CD4-positive, CD25-positive, alpha-beta regulatory T cell (primary cell): ENCODE results near the gene SUMF2. TPM values are rescaled to one million over a fixed set of nuclear protein-coding genes. Genes with fewer than 3 reads are reported as not detected.
"Not testable (repeated sequence)": the region's sequence is repeated elsewhere in the genome, so short reads cannot be mapped to it uniquely, and the experiment has no call there.

Experiments used
- ATAC-seq, 2 donors: fragments of 150-1000 bp; cut with Tn5 transposase; one replicate each; pipeline ENCODE4 v1.10.0; 2021; ENCODE audit warnings: low read depth in 2 of 2, moderate number of reproducible peaks in 2 of 2, moderate library complexity in 1 of 2
- DNase-seq, 3 donors: peaks; one replicate each; pipeline versions ENCODE4 v3.0.0 to v3.0.0-alpha.2; 2012 to 2022; ENCODE audit warnings: mixed read lengths in 1 of 3
- H3K27ac ChIP-seq: one replicate; pipeline ENCODE4 v1.7.0; 2013; ENCODE audit warnings: mild to moderate bottlenecking, low read length; ENCODE audit not compliant: insufficient read depth, poor library complexity, severe bottlenecking
- H3K27me3 ChIP-seq: one replicate; pipeline ENCODE4 v1.7.0; 2013; ENCODE audit warnings: low read length; ENCODE audit not compliant: control insufficient read depth, insufficient read depth
- H3K36me3 ChIP-seq: one replicate; pipeline ENCODE4 v1.7.0; 2013; ENCODE audit warnings: mild to moderate bottlenecking, low read length, moderate library complexity; ENCODE audit not compliant: control insufficient read depth, insufficient read depth
- H3K4me1 ChIP-seq: 2 replicates; pipeline ENCODE4 v1.7.0; 2013; ENCODE audit warnings: mild to moderate bottlenecking, low read length; ENCODE audit not compliant: insufficient read depth, control insufficient read depth, poor library complexity, severe bottlenecking
- H3K4me3 ChIP-seq: one replicate; pipeline ENCODE4 v1.7.0; 2013; ENCODE audit warnings: low read depth, mild to moderate bottlenecking, low read length, moderate library complexity
- H3K9me3 ChIP-seq, 2 experiments: 1 replicate in 1 of 2; 2 replicates in 1 of 2; pipeline ENCODE4 v1.7.0; 2013; ENCODE audit warnings: low read length in 2 of 2, mild to moderate bottlenecking in 1 of 2, moderate library complexity in 1 of 2; ENCODE audit not compliant: control insufficient read depth in 2 of 2
- H3K27ac Mint-ChIP-seq, 3 donors: one replicate each; pipeline ENCODE4 v1.8.0; 2020 to 2022; ENCODE audit warnings: mild to moderate bottlenecking in 3 of 3, mixed read lengths in 3 of 3, moderate library complexity in 2 of 3
- H3K27me3 Mint-ChIP-seq: one replicate; pipeline ENCODE4 v1.8.0; 2022; ENCODE audit warnings: mild to moderate bottlenecking, mixed read lengths
- H3K36me3 Mint-ChIP-seq: one replicate; pipeline ENCODE4 v1.8.0; 2020; ENCODE audit warnings: mixed read lengths
- H3K4me1 Mint-ChIP-seq, 4 donors: one replicate each; pipeline ENCODE4 v1.8.0; 2020 to 2022; ENCODE audit warnings: mixed read lengths in 4 of 4, mild to moderate bottlenecking in 1 of 4
- H3K4me3 Mint-ChIP-seq, 4 donors: one replicate each; pipeline ENCODE4 v1.8.0; 2020 to 2022; ENCODE audit warnings: mild to moderate bottlenecking in 4 of 4, mixed read lengths in 4 of 4, moderate library complexity in 3 of 4
- H3K9me3 Mint-ChIP-seq, 7 donors: one replicate each; pipeline ENCODE4 v1.8.0; 2020 to 2022; ENCODE audit warnings: mixed read lengths in 7 of 7, mild to moderate bottlenecking in 3 of 7, moderate library complexity in 2 of 7
- polyA plus RNA-seq, 4 donors: library from polyadenylated mRNA; unstranded; fragments of 300-500 nt; fragmentation: Illumina TruSeq; gene quantifications; one replicate each; pipeline ENCODE4 v1.2.3, GENCODE V29; 2021
- total RNA-seq: library from RNA; stranded (reverse); gene quantifications from one replicate; pipeline ENCODE4 v1.2.3, GENCODE V29; 2022

Gene SUMF2
- total and polyA plus RNA-seq, 5 donors from 2014 or later = 114 to 205 (median 182) TPM

DNA sequence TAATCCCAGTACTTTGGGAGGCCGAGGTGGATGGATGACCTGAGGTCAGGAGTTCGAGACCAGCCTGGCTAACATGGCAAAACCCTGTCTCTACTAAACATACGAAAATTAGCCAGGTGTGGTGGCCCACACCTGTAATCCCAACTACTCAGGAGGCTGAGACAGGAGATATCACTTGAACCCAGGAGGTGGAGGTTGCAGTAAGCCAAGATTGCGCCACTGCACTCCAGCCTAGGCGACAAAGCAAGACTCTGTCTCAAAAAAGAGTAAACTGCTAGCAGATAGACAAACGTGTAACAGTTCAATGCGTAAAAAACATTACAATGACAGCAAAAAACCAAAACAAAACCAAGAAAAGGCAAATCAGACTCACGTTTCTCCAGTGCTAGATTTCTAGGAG is 32.5 kb upstream of the SUMF2 start:
- H3K27me3 Mint-ChIP-seq, H3K9me3 Mint-ChIP-seq, ATAC-seq, H3K27me3 ChIP-seq, H3K9me3 ChIP-seq, H3K36me3 ChIP-seq, H3K36me3 Mint-ChIP-seq, H3K4me3 ChIP-seq, H3K27ac ChIP-seq, H3K4me1 ChIP-seq, DNase-seq: not testable (repeated sequence)
- peaks cover 6 to 13% (median 10%) of the 10 kb centered on the region in 4 donors for H3K4me1 Mint-ChIP-seq
- H3K4me3 Mint-ChIP-seq = peak overlapping the region in 1 of 4 donors; percentile 61
- H3K27ac Mint-ChIP-seq = peak overlapping the region in 1 of 3 donors; percentile 44

DNA sequence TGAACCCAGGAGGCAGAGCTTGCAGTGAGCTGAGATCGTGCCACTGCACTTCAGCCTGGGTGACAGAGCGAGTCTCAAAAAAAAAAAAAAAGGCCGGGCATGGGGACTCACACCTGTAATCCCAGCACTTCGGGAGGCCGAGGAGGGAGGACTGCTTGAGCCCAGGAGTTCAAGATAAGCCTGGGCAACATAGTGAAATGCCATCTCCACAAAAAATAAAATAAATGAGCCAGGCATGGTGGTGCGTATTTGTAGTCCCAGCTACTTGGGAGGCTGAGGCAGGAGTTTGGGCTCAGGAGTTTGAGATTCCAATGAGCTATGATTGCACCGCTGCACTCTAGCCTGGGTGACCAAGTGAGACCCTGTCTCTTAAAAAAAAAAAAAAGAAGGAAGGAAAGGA is 31.5 kb upstream of the SUMF2 start:
- ATAC-seq, H3K9me3 ChIP-seq, H3K4me3 ChIP-seq, H3K27me3 ChIP-seq, H3K27me3 Mint-ChIP-seq, DNase-seq, H3K36me3 Mint-ChIP-seq, H3K4me1 ChIP-seq, H3K27ac Mint-ChIP-seq, H3K9me3 Mint-ChIP-seq, H3K36me3 ChIP-seq, H3K27ac ChIP-seq: not testable (repeated sequence)
- Mint-ChIP-seq H3K4me3 (peak overlapping the region in 3 of 4 donors; percentile 13 to 61 (median 15)), H3K4me1 (peaks cover 6 to 13% (median 10%) of the 10 kb centered on the region in 4 donors)

GRCh38 chr7:56033671-56034432 is 30.2 kb upstream of the SUMF2 start:
- Mint-ChIP-seq H3K4me3 (peak overlapping the region; percentile 86 to 96 (median 91)), H3K36me3 (no peaks in the 10 kb centered on the region), H3K9me3 (no peaks in the 10 kb centered on the region), H3K27me3 (no peaks in the 10 kb centered on the region), H3K4me1 (peaks cover 6 to 13% (median 10%) of the 10 kb centered on the region in 4 donors), H3K27ac (peak overlapping the region in 1 of 3 donors; percentile 18)
- ATAC-seq = peak; percentile 90 to 93
- peaks cover 8% of the 10 kb centered on the region for H3K4me1 ChIP-seq
- no peaks in the 10 kb centered on the region for H3K36me3 ChIP-seq
- no peaks in the 10 kb centered on the region for H3K9me3 ChIP-seq
- DNase-seq = peak; percentile 64 to 84 (median 70)
- H3K4me3 ChIP-seq = peak overlapping the region; percentile 77
- no peaks in the 10 kb centered on the region for H3K27me3 ChIP-seq
- peak overlapping the region; percentile 60 for H3K27ac ChIP-seq

DNA sequence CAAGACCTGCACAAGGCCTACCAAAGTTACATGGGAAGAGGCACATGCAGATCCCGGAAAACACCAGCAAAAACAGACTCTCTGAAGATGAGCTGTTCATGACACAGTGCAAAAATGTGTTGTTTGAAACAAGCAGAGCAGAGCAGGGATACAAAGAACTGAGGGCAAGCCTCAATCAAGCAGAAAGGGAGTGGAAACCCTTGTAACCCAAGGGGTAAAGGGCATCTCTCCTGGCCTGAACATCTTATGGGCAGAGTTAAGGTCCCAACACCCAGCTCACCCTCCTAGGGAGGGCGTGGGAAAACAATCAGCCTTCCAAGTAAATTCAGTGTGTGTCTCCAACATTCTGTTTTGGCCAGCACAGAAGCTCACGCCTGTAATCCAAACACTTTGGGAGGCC is 23.4 kb upstream of the SUMF2 start:
- Histone ChIP-seq H3K36me3 (no peaks in the 10 kb centered on the region), H3K4me3 (no peak overlapping the region), H3K9me3 (no peaks in the 10 kb centered on the region), H3K4me1 (no peaks in the 10 kb centered on the region), H3K27me3 (no peaks in the 10 kb centered on the region), H3K27ac (no peak overlapping the region)
- ATAC-seq (no peak), DNase-seq (no peak)
- no peaks in the 10 kb centered on the region for H3K9me3 Mint-ChIP-seq
- no peaks in the 10 kb centered on the region for H3K27me3 Mint-ChIP-seq
- H3K36me3 Mint-ChIP-seq = no peaks in the 10 kb centered on the region
- no peak overlapping the region for H3K4me3 Mint-ChIP-seq
- no peak overlapping the region for H3K27ac Mint-ChIP-seq
- no peaks in the 10 kb centered on the region for H3K4me1 Mint-ChIP-seq

GRCh38 chr7:56045758-56046157 is 18.3 kb upstream of the SUMF2 start:
- H3K27ac Mint-ChIP-seq = peak overlapping the region in 1 of 3 donors; percentile 55
- H3K9me3 ChIP-seq, DNase-seq, H3K4me3 ChIP-seq, H3K4me1 ChIP-seq, H3K27me3 Mint-ChIP-seq, H3K9me3 Mint-ChIP-seq, H3K27me3 ChIP-seq, ATAC-seq, H3K27ac ChIP-seq, H3K36me3 ChIP-seq, H3K4me3 Mint-ChIP-seq, H3K36me3 Mint-ChIP-seq: not testable (repeated sequence)
- H3K4me1 Mint-ChIP-seq = peaks cover 10 to 17% (median 11%) of the 10 kb centered on the region in 4 donors

GRCh38 chr7:56046721-56047445 is 17.2 kb upstream of the SUMF2 start:
- Mint-ChIP-seq H3K36me3 (no peaks in the 10 kb centered on the region), H3K27me3 (no peaks in the 10 kb centered on the region), H3K4me1 (peaks cover 10 to 22% (median 14%) of the 10 kb centered on the region in 4 donors), H3K9me3 (no peaks in the 10 kb centered on the region), H3K27ac (no peak overlapping the region), H3K4me3 (peak overlapping the region in 1 of 4 donors; percentile 44)
- Histone ChIP-seq H3K27ac (no peak overlapping the region), H3K4me3 (no peak overlapping the region), H3K36me3 (no peaks in the 10 kb centered on the region), H3K9me3 (no peaks in the 10 kb centered on the region), H3K27me3 (no peaks in the 10 kb centered on the region), H3K4me1 (peaks cover 13% of the 10 kb centered on the region)
- DNase-seq = no peak
- no peak for ATAC-seq

DNA sequence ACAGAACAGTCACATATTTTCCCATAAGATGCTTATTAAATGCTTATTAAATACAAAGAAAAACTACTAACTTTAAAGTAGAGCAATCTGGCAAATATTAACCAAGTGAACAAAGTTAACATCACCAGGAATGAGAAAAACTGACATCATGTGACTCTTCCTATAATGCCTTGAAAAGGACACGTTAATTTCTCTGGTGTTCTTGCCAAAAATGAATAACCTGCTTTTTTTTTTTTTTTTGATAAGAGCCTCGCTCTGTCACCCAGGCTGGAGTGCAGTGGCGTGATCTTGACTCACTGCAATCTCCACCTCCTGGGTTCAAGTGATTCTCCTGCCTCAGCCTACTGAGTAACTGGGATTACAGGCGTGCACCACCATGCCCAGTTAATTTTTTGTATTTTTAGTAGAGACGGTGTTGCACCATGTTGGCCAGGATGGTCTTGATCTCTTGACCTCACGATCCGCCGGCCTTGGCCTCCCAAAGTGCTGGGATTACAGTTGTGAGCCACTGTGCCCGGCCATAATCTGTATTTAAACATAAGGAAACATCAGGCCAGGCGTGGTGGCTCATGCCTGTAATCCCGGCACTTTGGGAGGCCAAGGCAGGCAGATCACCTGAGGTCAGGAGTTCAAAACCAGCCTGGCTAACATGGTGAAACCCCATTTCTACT is 16.5 kb upstream of the SUMF2 start:
- peaks cover 20% of the 10 kb centered on the region for H3K4me1 ChIP-seq
- H3K27me3 Mint-ChIP-seq, DNase-seq, H3K36me3 ChIP-seq, H3K36me3 Mint-ChIP-seq, H3K27ac Mint-ChIP-seq, H3K4me3 ChIP-seq, H3K9me3 Mint-ChIP-seq, H3K9me3 ChIP-seq, H3K27ac ChIP-seq, H3K27me3 ChIP-seq, H3K4me3 Mint-ChIP-seq, ATAC-seq: not testable (repeated sequence)
- H3K4me1 Mint-ChIP-seq = peaks cover 10 to 23% (median 17%) of the 10 kb centered on the region in 4 donors
